Osteocyte (in vitro differentiated cells): ENCODE data around the gene DGKG. TPM values are rescaled to one million over a fixed set of nuclear protein-coding genes. Genes with fewer than 3 reads are reported as not detected.

Source experiments
- DNase-seq: peaks from one replicate; pipeline ENCODE4 v3.0.0; 2021; ENCODE audit warnings: mixed read lengths; ENCODE audit not compliant: unreplicated experiment; ENCODE audit errors: extremely low spot score
- H3K27ac Mint-ChIP-seq: one replicate; pipeline ENCODE4 v1.8.0; 2021; ENCODE audit warnings: mild to moderate bottlenecking, mixed read lengths; ENCODE audit not compliant: unreplicated experiment
- H3K27me3 Mint-ChIP-seq: one replicate; pipeline ENCODE4 v1.8.0; 2021; ENCODE audit warnings: mixed read lengths; ENCODE audit not compliant: unreplicated experiment
- H3K36me3 Mint-ChIP-seq: one replicate; pipeline ENCODE4 v1.8.0; 2021; ENCODE audit warnings: mixed read lengths; ENCODE audit not compliant: unreplicated experiment
- H3K4me1 Mint-ChIP-seq: one replicate; pipeline ENCODE4 v1.8.0; 2021; ENCODE audit warnings: mixed read lengths; ENCODE audit not compliant: unreplicated experiment
- H3K4me3 Mint-ChIP-seq: one replicate; pipeline ENCODE4 v1.8.0; 2021; ENCODE audit warnings: mild to moderate bottlenecking, moderate library complexity, mixed read lengths; ENCODE audit not compliant: unreplicated experiment
- H3K9me3 Mint-ChIP-seq: one replicate; pipeline ENCODE4 v1.8.0; 2021; ENCODE audit warnings: mixed read lengths; ENCODE audit not compliant: unreplicated experiment
- CTCF ChIP-seq: fragments of 200-600 bp; sonication (generic); IDR thresholded peaks from 2 replicates; pipeline ENCODE4 v1.5.0; 2021; ENCODE audit warnings: antibody characterized with exemption, mild to moderate bottlenecking, moderate library complexity
- total RNA-seq: library from RNA; stranded (reverse); gene quantifications from 2 replicates; pipeline ENCODE4 v1.2.1, GENCODE V29; 2021

Gene DGKG
- total RNA-seq, 1 donor from 2014 or later: not detected

GRCh38 chr3:186315581-186316354, 46.3 kb downstream of the DGKG start:
- H3K27ac Mint-ChIP-seq: no peak overlapping the region
- TF ChIP-seq CTCF: no peak
- H3K4me1 Mint-ChIP-seq: no peaks in the 10 kb centered on the region
- no peaks in the 10 kb centered on the region for H3K36me3 Mint-ChIP-seq
- H3K9me3 Mint-ChIP-seq: no peaks in the 10 kb centered on the region
- H3K27me3 Mint-ChIP-seq: peaks cover 6% of the 10 kb centered on the region
- H3K4me3 Mint-ChIP-seq: no peak overlapping the region
- no peak for DNase-seq

- no peak overlapping the region for H3K4me3 Mint-ChIP-seq
- H3K9me3 Mint-ChIP-seq: no peaks in the 10 kb centered on the region
- no peak for TF ChIP-seq CTCF
- no peaks in the 10 kb centered on the region for H3K36me3 Mint-ChIP-seq
- no peaks in the 10 kb centered on the region for H3K4me1 Mint-ChIP-seq
- no peak for DNase-seq
- no peak overlapping the region for H3K27ac Mint-ChIP-seq
- peaks cover 6% of the 10 kb centered on the region for H3K27me3 Mint-ChIP-seq
These were observed 47.1 kb downstream of the DGKG start for GRCh38 chr3:186314896-186315295.

- no peak for TF ChIP-seq CTCF
- no peaks in the 10 kb centered on the region for H3K36me3 Mint-ChIP-seq
- DNase-seq: no peak
- H3K4me1 Mint-ChIP-seq: no peaks in the 10 kb centered on the region
- H3K27ac Mint-ChIP-seq: no peak overlapping the region
- no peaks in the 10 kb centered on the region for H3K9me3 Mint-ChIP-seq
- no peak overlapping the region for H3K4me3 Mint-ChIP-seq
- H3K27me3 Mint-ChIP-seq: peaks cover 3% of the 10 kb centered on the region
These were observed 50.6 kb downstream of the DGKG start for GRCh38 chr3:186311441-186311840.

- H3K27me3 Mint-ChIP-seq: peaks cover 6% of the 10 kb centered on the region
- H3K4me1 Mint-ChIP-seq: no peaks in the 10 kb centered on the region
- H3K9me3 Mint-ChIP-seq: no peaks in the 10 kb centered on the region
- no peak for DNase-seq
- TF ChIP-seq CTCF: no peak
- no peak overlapping the region for H3K27ac Mint-ChIP-seq
- H3K4me3 Mint-ChIP-seq: no peak overlapping the region
- no peaks in the 10 kb centered on the region for H3K36me3 Mint-ChIP-seq
These were observed 53.5 kb downstream of the DGKG start for GRCh38 chr3:186308549-186308948.

GRCh38 chr3:186307594-186308221, 54.3 kb downstream of the DGKG start:
- no peak for TF ChIP-seq CTCF
- Mint-ChIP-seq H3K36me3 (no peaks in the 10 kb centered on the region), H3K9me3 (no peaks in the 10 kb centered on the region), H3K27ac (no peak overlapping the region), H3K27me3 (peaks cover 13% of the 10 kb centered on the region), H3K4me1 (no peaks in the 10 kb centered on the region), H3K4me3 (no peak overlapping the region)
- no peak for DNase-seq
